GM10266 (cell line): ENCODE measurements around the gene BEX3.
A peak's percentile ranks its signal among the peaks of the same experiment; 100 is the strongest.

Experiments used
- DNase-seq: peaks from one replicate; pipeline ENCODE4 v3.0.0; 2012; ENCODE audit errors: extremely low spot score
- CTCF ChIP-seq: IDR thresholded peaks from 2 replicates; pipeline ENCODE4 v1.5.1; 2012; ENCODE audit warnings: mild to moderate bottlenecking, low read depth; ENCODE audit not compliant: control insufficient read depth, insufficient read depth; ENCODE audit errors: missing control alignments

Gene BEX3

GRCh38 chrX:103396660-103397059, 20.3 kb downstream of the BEX3 start:
- no peak for TF ChIP-seq CTCF
- no peak for DNase-seq

- TF ChIP-seq CTCF = no peak
- no peak for DNase-seq
These were observed 21.4 kb downstream of the BEX3 start for GRCh38 chrX:103397707-103398106.

DNA sequence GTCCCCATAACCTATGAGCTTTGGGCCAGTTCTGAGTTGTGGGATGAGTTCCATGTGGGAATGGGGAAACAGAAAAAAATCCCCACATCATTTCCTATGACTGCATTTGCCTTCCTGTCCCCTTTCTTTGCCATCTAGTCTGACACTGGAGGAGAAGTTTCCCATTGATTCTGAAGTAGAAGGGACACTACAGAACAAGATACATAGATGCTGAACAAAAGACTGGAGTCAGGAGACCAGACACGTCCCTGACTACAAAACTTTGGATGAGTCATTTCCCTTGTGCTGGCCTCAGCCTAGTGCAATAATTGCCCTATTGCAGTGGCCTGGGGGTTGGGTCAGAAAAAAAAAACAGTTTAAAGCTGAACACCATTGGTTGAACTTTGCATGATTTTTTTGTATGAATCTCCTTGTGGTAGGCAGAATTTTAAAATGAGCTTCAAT, 22.1 kb downstream of the BEX3 start:
- no peak for DNase-seq

GRCh38 chrX:103399744-103400143, 23.4 kb downstream of the BEX3 start:
- no peak for DNase-seq

More for the DNA sequence above, 22.1 kb downstream of the BEX3 start:
- TF ChIP-seq CTCF = no peak

DNA sequence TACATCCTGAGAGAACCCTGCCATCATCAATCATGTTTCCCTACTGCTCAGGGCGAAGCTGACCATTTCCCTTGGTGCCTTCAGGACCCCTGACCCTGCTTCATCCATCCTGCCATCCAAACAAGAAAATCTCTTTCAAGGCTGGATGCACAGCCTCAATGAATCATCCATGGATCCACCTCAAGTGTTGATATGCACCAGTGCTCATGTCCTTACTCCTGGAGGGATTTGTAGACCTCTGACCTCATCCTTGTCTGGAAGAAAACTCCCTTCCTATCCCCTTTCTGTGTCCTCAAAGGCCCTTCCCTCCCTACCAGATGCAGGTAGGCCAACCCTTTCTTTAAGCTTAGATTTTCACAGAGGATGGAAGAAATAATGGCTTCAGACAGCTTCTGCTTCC, 24.6 kb downstream of the BEX3 start:
- no peak for DNase-seq
- no peak for TF ChIP-seq CTCF

More at GRCh38 chrX:103399744-103400143, 23.4 kb downstream of the BEX3 start:
- no peak for TF ChIP-seq CTCF

GRCh38 chrX:103404231-103405008, 28.1 kb downstream of the BEX3 start:
- peak; percentile 66 for DNase-seq
- TF ChIP-seq CTCF = no peak

DNA sequence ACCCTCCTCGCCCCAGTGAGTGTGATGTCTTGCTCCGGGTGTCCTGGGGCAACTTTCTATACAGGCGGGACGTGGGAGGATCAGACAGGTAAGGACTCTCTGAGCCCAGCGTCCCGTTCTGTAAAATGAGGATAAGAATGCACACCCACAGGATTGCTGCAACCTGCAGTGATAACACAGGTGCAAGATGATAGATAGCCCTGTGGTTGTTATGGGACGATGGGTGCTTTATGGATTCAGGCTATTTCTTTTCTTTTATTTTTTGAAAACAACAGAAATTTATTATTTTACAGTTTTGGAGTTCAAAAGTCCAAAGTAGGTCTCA, 28.6 kb downstream of the BEX3 start:
- DNase-seq = no peak
- no peak for TF ChIP-seq CTCF
